Keratinocyte (primary cell): ENCODE measurements around the gene NSUN4. TPM values are rescaled to one million over a fixed set of nuclear protein-coding genes. Genes with fewer than 3 reads are reported as not detected.
"Not testable (repeated sequence)": the region's sequence is repeated elsewhere in the genome, so short reads cannot be mapped to it uniquely, and the experiment has no call there.

Source experiments
- DNase-seq: peaks from one replicate; pipeline ENCODE4 v3.0.0-alpha.2; 2011; ENCODE audit warnings: low read depth, missing footprints, low spot score
- FAIRE-seq: peaks from 2 replicates; lab custom pipeline; 2011; peaks lifted over from hg19 to GRCh38; lab: Jason Lieb, UNC
- H2AFZ ChIP-seq: 2 replicates; pipeline ENCODE4 v1.6.0; 2012; ENCODE audit warnings: low read length, control low read depth, inconsistent platforms; ENCODE audit not compliant: control insufficient read depth
- H3K27ac ChIP-seq: 2 replicates; pipeline ENCODE4 v1.5.1; 2011; ENCODE audit warnings: low read length; ENCODE audit not compliant: control insufficient read depth, insufficient read depth
- H3K27me3 ChIP-seq: 3 replicates; pipeline ENCODE4 v1.6.0; 2011; ENCODE audit warnings: low read length; ENCODE audit not compliant: control insufficient read depth, insufficient read depth; ENCODE audit errors: extremely low read depth
- H3K36me3 ChIP-seq, 2 experiments: 2 replicates in 1 of 2; 3 replicates in 1 of 2; pipeline ENCODE4 v1.5.1; 2011; ENCODE audit warnings: low read length in 2 of 2, mild to moderate bottlenecking in 1 of 2; ENCODE audit not compliant: control insufficient read depth in 2 of 2, insufficient read depth in 2 of 2; ENCODE audit errors: extremely low read depth in 1 of 2
- H3K4me1 ChIP-seq: 3 replicates; pipeline ENCODE4 v1.5.1; 2011; ENCODE audit warnings: low read length; ENCODE audit not compliant: control insufficient read depth, insufficient read depth; ENCODE audit errors: extremely low read depth
- H3K4me2 ChIP-seq: 3 replicates; pipeline ENCODE4 v1.6.0; 2011; ENCODE audit warnings: low read depth, low read length; ENCODE audit not compliant: control insufficient read depth, insufficient read depth; ENCODE audit errors: extremely low read depth
- H3K4me3 ChIP-seq, 3 experiments: fragments of 200-600 bp in 1 of 3; sonication (generic) in 1 of 3; 2 replicates in 2 of 3; 3 replicates in 1 of 3; pipeline ENCODE4 v1.5.1; 2011 to 2016; ENCODE audit warnings: low read length in 3 of 3, mild to moderate bottlenecking in 3 of 3, control low read depth in 2 of 3, inconsistent platforms in 1 of 3, low read depth in 1 of 3, mixed read lengths in 1 of 3, mixed run types in 1 of 3, moderate library complexity in 1 of 3; ENCODE audit not compliant: control insufficient read depth in 2 of 3, insufficient read depth in 2 of 3; ENCODE audit errors: extremely low read depth in 1 of 3
- H3K79me2 ChIP-seq: 2 replicates; pipeline ENCODE4 v1.6.0; 2012; ENCODE audit warnings: low read length; ENCODE audit not compliant: control insufficient read depth, insufficient read depth
- H3K9ac ChIP-seq: 3 replicates; pipeline ENCODE4 v1.6.0; 2011; ENCODE audit warnings: low read length; ENCODE audit not compliant: control insufficient read depth, insufficient read depth; ENCODE audit errors: extremely low read depth
- H3K9me1 ChIP-seq: 3 replicates; pipeline ENCODE4 v1.6.0; 2011; ENCODE audit warnings: low read length; ENCODE audit not compliant: control insufficient read depth, insufficient read depth; ENCODE audit errors: extremely low read depth
- H3K9me3 ChIP-seq: 2 replicates; pipeline ENCODE4 v1.5.1; 2012; ENCODE audit warnings: low read depth, low read length; ENCODE audit not compliant: control insufficient read depth
- H4K20me1 ChIP-seq: 3 replicates; pipeline ENCODE4 v1.6.0; 2011; ENCODE audit warnings: low read length; ENCODE audit not compliant: control insufficient read depth, insufficient read depth; ENCODE audit errors: extremely low read depth
- CTCF ChIP-seq, 3 experiments: IDR thresholded peaks in 1 of 3; conservative IDR thresholded peaks in 1 of 3; optimal IDR thresholded peaks in 1 of 3; 2 replicates in 2 of 3; 3 replicates in 1 of 3; pipeline versions ENCODE3 to v1.5.1; 2011; ENCODE audit warnings: low read length in 3 of 3, mild to moderate bottlenecking in 3 of 3, moderate library complexity in 2 of 3, control low read depth in 1 of 3, inconsistent platforms in 1 of 3; ENCODE audit not compliant: insufficient read depth in 2 of 3; ENCODE audit errors: extremely low read depth in 1 of 3
- EZH2 ChIP-seq: IDR thresholded peaks from one replicate; pipeline ENCODE4 v1.6.1; 2012; ENCODE audit warnings: inconsistent platforms, mild to moderate bottlenecking, low read length, moderate library complexity
- dilution Hi-C: fragments of 300-500 bp; cut with MboI; formaldehyde crosslinking; loops from one replicate; pipeline ENCODE4 v1.7.0; 2020; ENCODE audit warnings: low sequenced_read_pairs; ENCODE audit not compliant: extremely low pct_ligation_motif_present
- polyA plus RNA-seq, 5 experiments: library from polyadenylated mRNA; depleted of rRNA in 3 of 5; stranded (reverse) in 3 of 5; stranded (forward) in 1 of 5; unstranded in 1 of 5; fragments of >200 nt; gene quantifications; 1 replicate in 1 of 5; 2 replicates in 3 of 5; 3 replicates in 1 of 5; pipeline versions ENCODE4 v1.2.1 to v1.2.3, GENCODE V29; 2011 to 2012; ENCODE audit warnings: missing spikeins in 2 of 5, low read depth in 1 of 5, low replicate concordance in 1 of 5

The NSUN4 gene
- polyA plus RNA-seq, 1 donor (not counting 4 experiments of a cell fraction or from before 2014, with no cell fraction given) = 26.3 TPM

- H4K20me1 ChIP-seq = no peaks in the 10 kb centered on the region
- H3K9me3 ChIP-seq = no peaks in the 10 kb centered on the region
- H3K4me2 ChIP-seq = no peak overlapping the region
- TF ChIP-seq EZH2 (no peak), CTCF (optimal IDR thresholded peaks at IDR 0.05 in 1 of 3, IDR thresholded peaks at IDR 0.05 in 1 of 3, conservative IDR thresholded peaks at IDR 0.05 in 1 of 3; ENCODE audit: extremely low read depth in 1 of 3, insufficient read depth in 2 of 3, low read length in 3 of 3) (no peak)
- peaks cover 15 to 18% of the 10 kb centered on the region in 2 experiments for H3K36me3 ChIP-seq
- H2AFZ ChIP-seq = no peak overlapping the region
- dilution Hi-C loops = no loop called here
- H3K9ac ChIP-seq = no peak overlapping the region
- no peaks in the 10 kb centered on the region for H3K27me3 ChIP-seq
- DNase-seq (no peak), FAIRE-seq (no peak)
- no peaks in the 10 kb centered on the region for H3K79me2 ChIP-seq
- no peak overlapping the region for H3K4me3 ChIP-seq
- H3K4me1 ChIP-seq = no peaks in the 10 kb centered on the region
- no peak overlapping the region for H3K27ac ChIP-seq
- H3K9me1 ChIP-seq = no peaks in the 10 kb centered on the region
These were observed 24.8 kb upstream of the NSUN4 start for GRCh38 chr1:46315669-46316403.

GRCh38 chr1:46317323-46317722, 23.3 kb upstream of the NSUN4 start:
- Histone ChIP-seq H3K36me3 (peaks cover 15% of the 10 kb centered on the region in 2 experiments), H3K9ac (no peak overlapping the region), H3K4me2 (no peak overlapping the region), H3K9me1 (no peaks in the 10 kb centered on the region), H2AFZ (no peak overlapping the region), H3K4me3 (no peak overlapping the region), H3K27ac (no peak overlapping the region), H3K9me3 (no peaks in the 10 kb centered on the region), H3K79me2 (no peaks in the 10 kb centered on the region), H3K4me1 (no peaks in the 10 kb centered on the region), H3K27me3 (no peaks in the 10 kb centered on the region), H4K20me1 (no peaks in the 10 kb centered on the region)
- DNase-seq (no peak), FAIRE-seq (no peak)
- TF ChIP-seq EZH2 (no peak), CTCF (optimal IDR thresholded peaks at IDR 0.05 in 1 of 3, IDR thresholded peaks at IDR 0.05 in 1 of 3, conservative IDR thresholded peaks at IDR 0.05 in 1 of 3; ENCODE audit: extremely low read depth in 1 of 3, insufficient read depth in 2 of 3, low read length in 3 of 3) (no peak)
- dilution Hi-C loops = no loop called here

GRCh38 chr1:46319301-46319700, 21.3 kb upstream of the NSUN4 start:
- H3K36me3 ChIP-seq = peaks cover 10% of the 10 kb centered on the region in 2 experiments
- H3K4me3 ChIP-seq, dilution Hi-C loops, H3K4me2 ChIP-seq, H3K27me3 ChIP-seq, H3K9me3 ChIP-seq, H3K79me2 ChIP-seq, DNase-seq, H3K9ac ChIP-seq, H3K4me1 ChIP-seq, H3K9me1 ChIP-seq, H4K20me1 ChIP-seq, H2AFZ ChIP-seq, H3K27ac ChIP-seq, FAIRE-seq: not testable (repeated sequence)
